ENCODE measurements around the gene RNASE7.

RNASE7 gene

DNA sequence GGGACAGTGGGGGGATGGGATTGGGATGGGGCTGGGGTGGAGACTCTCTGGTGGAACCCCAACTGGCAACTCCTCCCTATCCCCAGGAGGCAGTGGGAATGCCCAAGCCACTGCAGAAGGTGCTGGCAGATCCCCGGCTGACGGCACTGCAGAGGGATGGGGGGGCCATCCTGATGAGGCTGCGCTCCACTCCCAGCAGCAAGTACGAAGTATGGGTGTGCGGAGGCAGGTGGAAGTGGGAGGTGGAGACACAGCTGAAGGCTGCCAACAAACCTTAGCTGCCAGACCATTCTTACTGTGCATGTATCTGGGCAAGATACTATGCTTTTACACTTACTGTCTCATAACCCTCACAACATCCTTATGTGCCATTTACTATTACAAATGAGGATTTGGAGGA, 36.1 kb downstream of the RNASE7 start:
- Histone ChIP-seq H3K9ac (ENCODE audit: low read length) (no peak overlapping the region), H3K4me1 (ENCODE audit: insufficient read depth, low read length, severe bottlenecking) (no peaks in the 10 kb centered on the region), H3K36me3 (ENCODE audit: insufficient read depth, low read length) (no peaks in the 10 kb centered on the region), H3K4me3 (ENCODE audit: low read depth, low read length, poor library complexity, severe bottlenecking) (no peak overlapping the region), H3K79me2 (ENCODE audit: insufficient read depth, low read length) (no peaks in the 10 kb centered on the region), H2AFZ (ENCODE audit: low read length) (no peak overlapping the region), H3F3A (ENCODE audit: insufficient read depth, low read length) (no peaks in the 10 kb centered on the region), H3K9me3 (ENCODE audit: low read length) (no peaks in the 10 kb centered on the region), H3K9me2 (ENCODE audit: low read depth, low read length) (no peaks in the 10 kb centered on the region), H3K4me2 (ENCODE audit: low read length) (no peak overlapping the region), H4K20me1 (ENCODE audit: insufficient read depth, low read length) (no peaks in the 10 kb centered on the region), H3K27ac (ENCODE audit: low read depth, low read length, poor library complexity, severe bottlenecking) (no peak overlapping the region), H3K27me3 (ENCODE audit: insufficient read depth, low read length) (peaks cover 9% of the 10 kb centered on the region; the same call in 1 of the 2 replicates)
- TF ChIP-seq, protein P1, sequence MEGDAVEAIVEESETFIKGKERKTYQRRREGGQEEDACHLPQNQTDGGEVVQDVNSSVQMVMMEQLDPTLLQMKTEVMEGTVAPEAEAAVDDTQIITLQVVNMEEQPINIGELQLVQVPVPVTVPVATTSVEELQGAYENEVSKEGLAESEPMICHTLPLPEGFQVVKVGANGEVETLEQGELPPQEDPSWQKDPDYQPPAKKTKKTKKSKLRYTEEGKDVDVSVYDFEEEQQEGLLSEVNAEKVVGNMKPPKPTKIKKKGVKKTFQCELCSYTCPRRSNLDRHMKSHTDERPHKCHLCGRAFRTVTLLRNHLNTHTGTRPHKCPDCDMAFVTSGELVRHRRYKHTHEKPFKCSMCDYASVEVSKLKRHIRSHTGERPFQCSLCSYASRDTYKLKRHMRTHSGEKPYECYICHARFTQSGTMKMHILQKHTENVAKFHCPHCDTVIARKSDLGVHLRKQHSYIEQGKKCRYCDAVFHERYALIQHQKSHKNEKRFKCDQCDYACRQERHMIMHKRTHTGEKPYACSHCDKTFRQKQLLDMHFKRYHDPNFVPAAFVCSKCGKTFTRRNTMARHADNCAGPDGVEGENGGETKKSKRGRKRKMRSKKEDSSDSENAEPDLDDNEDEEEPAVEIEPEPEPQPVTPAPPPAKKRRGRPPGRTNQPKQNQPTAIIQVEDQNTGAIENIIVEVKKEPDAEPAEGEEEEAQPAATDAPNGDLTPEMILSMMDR (IDR thresholded peaks at IDR 0.05; ENCODE audit: low read length) = no peak
- TF ChIP-seq EZH2 (IDR thresholded peaks at IDR 0.05; ENCODE audit: borderline replicate concordance, low read length) = no peak

DNA sequence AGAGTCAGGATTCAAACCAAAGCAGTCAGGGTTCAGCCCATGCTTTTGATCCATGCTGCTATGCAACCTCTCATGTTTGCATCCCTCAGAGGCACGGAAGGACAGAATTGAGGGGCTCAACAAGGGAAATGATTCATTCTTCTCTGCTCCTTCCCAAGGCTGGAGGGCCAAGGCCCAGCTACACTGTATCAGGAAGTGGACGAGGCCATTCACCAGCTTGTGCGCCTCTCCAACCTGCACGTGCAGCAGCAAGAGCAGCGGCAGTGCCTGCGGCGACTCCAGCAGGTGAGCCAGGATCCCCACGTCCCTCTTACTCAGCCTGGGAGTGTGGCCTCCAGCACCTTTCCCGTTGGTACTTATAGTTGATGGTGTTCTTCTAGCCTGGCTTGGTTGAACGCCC, 36.6 kb downstream of the RNASE7 start:
- Histone ChIP-seq H3K36me3 (ENCODE audit: insufficient read depth, low read length) (no peaks in the 10 kb centered on the region), H3K4me2 (ENCODE audit: low read length) (no peak overlapping the region), H3F3A (ENCODE audit: insufficient read depth, low read length) (no peaks in the 10 kb centered on the region), H3K27me3 (ENCODE audit: insufficient read depth, low read length) (peaks cover 9% of the 10 kb centered on the region; the same call in 1 of the 2 replicates), H3K9ac (ENCODE audit: low read length) (no peak overlapping the region), H4K20me1 (ENCODE audit: insufficient read depth, low read length) (no peaks in the 10 kb centered on the region), H3K27ac (ENCODE audit: low read depth, low read length, poor library complexity, severe bottlenecking) (no peak overlapping the region), H2AFZ (ENCODE audit: low read length) (no peak overlapping the region), H3K9me3 (ENCODE audit: low read length) (no peaks in the 10 kb centered on the region), H3K79me2 (ENCODE audit: insufficient read depth, low read length) (no peaks in the 10 kb centered on the region), H3K4me3 (ENCODE audit: low read depth, low read length, poor library complexity, severe bottlenecking) (no peak overlapping the region), H3K9me2 (ENCODE audit: low read depth, low read length) (no peaks in the 10 kb centered on the region), H3K4me1 (ENCODE audit: insufficient read depth, low read length, severe bottlenecking) (no peaks in the 10 kb centered on the region)
- TF ChIP-seq, protein P1 (IDR thresholded peaks at IDR 0.05; ENCODE audit: low read length) = no peak
- TF ChIP-seq EZH2 (IDR thresholded peaks at IDR 0.05; ENCODE audit: borderline replicate concordance, low read length) = no peak

DNA sequence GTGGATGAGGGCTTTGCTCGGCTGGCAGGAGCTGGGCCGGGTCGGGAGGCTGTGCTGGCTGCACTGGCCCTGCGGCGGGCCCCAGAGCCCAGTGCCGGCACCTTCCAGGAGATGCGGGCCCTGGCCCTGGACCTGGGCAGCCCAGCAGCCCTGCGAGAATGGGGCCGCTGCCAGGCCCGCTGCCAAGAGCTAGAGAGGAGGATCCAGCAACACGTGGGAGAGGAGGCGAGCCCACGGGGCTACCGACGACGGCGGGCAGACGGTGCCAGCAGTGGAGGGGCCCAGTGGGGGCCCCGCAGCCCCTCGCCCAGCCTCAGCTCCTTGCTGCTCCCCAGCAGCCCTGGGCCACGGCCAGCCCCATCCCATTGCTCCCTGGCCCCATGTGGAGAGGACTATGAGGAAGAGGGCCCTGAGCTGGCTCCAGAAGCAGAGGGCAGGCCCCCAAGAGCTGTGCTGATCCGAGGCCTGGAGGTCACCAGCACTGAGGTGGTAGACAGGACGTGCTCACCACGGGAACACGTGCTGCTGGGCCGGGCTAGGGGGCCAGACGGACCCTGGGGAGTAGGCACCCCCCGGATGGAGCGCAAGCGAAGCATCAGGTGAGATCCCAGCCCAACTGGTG, 39.5 kb downstream of the RNASE7 start:
- no peak overlapping the region for H3K4me2 ChIP-seq (ENCODE audit: low read length)
- H3K4me1 ChIP-seq (ENCODE audit: insufficient read depth, low read length, severe bottlenecking) = no peaks in the 10 kb centered on the region
- H3F3A ChIP-seq (ENCODE audit: insufficient read depth, low read length) = no peaks in the 10 kb centered on the region
- peaks cover 9% of the 10 kb centered on the region; the same call in 1 of the 2 replicates for H3K27me3 ChIP-seq (ENCODE audit: insufficient read depth, low read length)
- H3K9me3 ChIP-seq (ENCODE audit: low read length) = no peaks in the 10 kb centered on the region
- no peak overlapping the region for H3K9ac ChIP-seq (ENCODE audit: low read length)
- H3K27ac ChIP-seq (ENCODE audit: low read depth, low read length, poor library complexity, severe bottlenecking) = no peak overlapping the region
- no peak for TF ChIP-seq EZH2 (IDR thresholded peaks at IDR 0.05; ENCODE audit: borderline replicate concordance, low read length)
- TF ChIP-seq, protein P1 (IDR thresholded peaks at IDR 0.05; ENCODE audit: low read length) = no peak
- H3K4me3 ChIP-seq (ENCODE audit: low read depth, low read length, poor library complexity, severe bottlenecking) = no peak overlapping the region
- no peaks in the 10 kb centered on the region for H3K79me2 ChIP-seq (ENCODE audit: insufficient read depth, low read length)
- H3K9me2 ChIP-seq (ENCODE audit: low read depth, low read length) = no peaks in the 10 kb centered on the region
- H3K36me3 ChIP-seq (ENCODE audit: insufficient read depth, low read length) = no peaks in the 10 kb centered on the region
- H2AFZ ChIP-seq (ENCODE audit: low read length) = no peak overlapping the region
- H4K20me1 ChIP-seq (ENCODE audit: insufficient read depth, low read length) = no peaks in the 10 kb centered on the region
